Stimulated activated CD8-positive, alpha-beta memory T cell treated with anti-CD3 and anti-CD28 coated beads, Interleukin-7, amount 100 ng/mL, for 4 hours (primary cell): Measurements from ENCODE around the gene LRRFIP1.
"Not testable (repeated sequence)": the region's sequence is repeated elsewhere in the genome, so short reads cannot be mapped to it uniquely, and the experiment has no call there.

Source experiments
- DNase-seq, 2 donors: peaks; one replicate each; pipeline ENCODE4 v3.0.0-alpha.2; 2020; ENCODE audit warnings: low read depth in 2 of 2

LRRFIP1 gene

GRCh38 chr2:237627441-237628246 lies at the start of gene LRRFIP1:
LRRFIP1 (plus strand) TSS chr2:237627587; CDS start chr2:237627645, 58 bp downstream.
- DNase-seq, result no peak

- DNase-seq, result no peak
Measured at GRCh38 chr2:237577956-237578870, 49.2 kb upstream of the LRRFIP1 start.

GRCh38 chr2:237581326-237581725 lies 46.1 kb upstream of the LRRFIP1 start:
- DNase-seq, result no peak

- DNase-seq, result peak; percentile 27 to 33
Measured at GRCh38 chr2:237581751-237582746, 45.3 kb upstream of the LRRFIP1 start.

GRCh38 chr2:237583385-237584295 lies 43.7 kb upstream of the LRRFIP1 start:
- DNase-seq, result no peak

- DNase-seq, result no peak
Measured at GRCh38 chr2:237585590-237586221, 41.7 kb upstream of the LRRFIP1 start.

- DNase-seq, result no peak
Measured at GRCh38 chr2:237588044-237588696, 39.2 kb upstream of the LRRFIP1 start.

GRCh38 chr2:237590272-237591140 lies 36.9 kb upstream of the LRRFIP1 start, which contains the start of gene RAB17:
RAB17 (minus strand) TSS chr2:237590734; CDS start chr2:237586154, 4,580 bp downstream.
- no peak for DNase-seq

GRCh38 chr2:237591141-237591881 lies 36.1 kb upstream of the LRRFIP1 start:
- no peak for DNase-seq

GRCh38 chr2:237592425-237592980 lies 34.9 kb upstream of the LRRFIP1 start:
- no peak for DNase-seq

GRCh38 chr2:237593036-237593435 lies 34.4 kb upstream of the LRRFIP1 start:
- no peak for DNase-seq

GRCh38 chr2:237593596-237594320 lies 33.6 kb upstream of the LRRFIP1 start:
- DNase-seq, result no peak

GRCh38 chr2:237594514-237594871 lies 32.9 kb upstream of the LRRFIP1 start:
- DNase-seq, result no peak

- not testable (repeated sequence) for DNase-seq
Measured at GRCh38 chr2:237595829-237596519, 31.4 kb upstream of the LRRFIP1 start.

GRCh38 chr2:237596520-237597195 lies 30.7 kb upstream of the LRRFIP1 start:
- no peak for DNase-seq
